VCaP (cell line): ENCODE measurements around the gene TBC1D22A.

Source experiments
- H3K27ac ChIP-seq: fragments of 450-650 bp; 2 replicates; pipeline ENCODE4 v1.5.1; 2017
- CTCF ChIP-seq: fragments of 450-650 bp; conservative IDR thresholded peaks from 2 replicates; pipeline ENCODE4 v1.5.1; 2017; ENCODE audit warnings: mild to moderate bottlenecking, moderate library complexity

Gene TBC1D22A

DNA sequence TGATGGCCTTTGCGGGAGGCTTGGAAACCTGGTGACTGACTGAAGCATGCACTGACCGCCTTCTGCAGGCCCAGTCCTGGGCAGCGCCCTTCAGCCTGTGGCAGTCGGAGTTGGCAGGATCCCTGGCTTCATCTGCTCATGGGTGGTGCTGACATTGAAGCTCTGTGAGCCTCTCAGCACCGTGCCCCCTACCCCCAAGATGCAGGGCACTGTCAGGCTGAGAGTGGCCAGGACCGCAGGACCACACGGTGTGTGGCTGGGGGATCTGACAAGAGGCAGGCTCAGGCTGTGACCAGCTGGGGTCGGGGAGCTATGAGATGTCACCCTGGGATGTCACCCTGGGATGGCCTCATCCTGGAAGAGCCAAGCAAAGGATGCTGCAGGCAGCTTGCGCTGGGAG, 32.7 kb downstream of the TBC1D22A start:
- no peak overlapping the region for H3K27ac ChIP-seq
- TF ChIP-seq CTCF, result no peak

DNA sequence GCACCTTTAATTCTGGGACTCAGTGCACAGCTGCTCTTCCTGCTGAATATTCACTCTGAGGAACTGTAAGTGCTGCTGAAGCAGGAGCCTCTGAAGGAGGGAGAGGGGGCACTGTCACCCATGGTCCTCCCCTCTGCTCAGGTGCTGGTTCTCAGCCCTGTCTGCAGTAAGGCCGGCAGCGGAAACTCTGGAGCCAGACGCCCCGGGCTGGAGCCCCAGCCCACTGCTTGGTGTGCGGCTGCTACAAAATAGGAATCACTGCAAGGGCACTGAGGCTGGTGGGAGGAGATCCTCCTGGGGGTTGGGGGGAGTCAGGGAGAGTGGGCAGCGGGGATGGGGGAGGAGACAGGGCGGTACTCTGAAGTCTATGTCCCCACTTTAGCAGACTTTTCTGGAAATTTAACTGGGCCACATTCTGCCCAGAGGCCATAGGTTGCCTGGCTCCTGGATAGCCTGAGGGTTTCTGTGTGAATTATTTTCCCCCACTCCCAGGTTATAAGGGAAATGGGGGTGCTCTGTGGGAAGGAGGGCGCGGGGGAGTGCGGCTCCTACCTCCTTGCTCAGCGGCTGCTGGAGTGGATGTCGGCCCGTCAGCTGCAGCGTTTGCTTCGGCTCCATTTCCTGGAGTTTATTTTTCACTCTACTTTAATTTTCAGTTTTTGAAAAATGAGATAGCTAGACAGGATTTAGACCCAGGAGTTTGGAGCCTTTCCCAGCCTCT, 33.6 kb downstream of the TBC1D22A start:
- no peak overlapping the region for H3K27ac ChIP-seq
- no peak for TF ChIP-seq CTCF

- H3K27ac ChIP-seq, result no peak overlapping the region
- no peak for TF ChIP-seq CTCF
These were observed 34.2 kb downstream of the TBC1D22A start for GRCh38 chr22:46796566-46797195.

DNA sequence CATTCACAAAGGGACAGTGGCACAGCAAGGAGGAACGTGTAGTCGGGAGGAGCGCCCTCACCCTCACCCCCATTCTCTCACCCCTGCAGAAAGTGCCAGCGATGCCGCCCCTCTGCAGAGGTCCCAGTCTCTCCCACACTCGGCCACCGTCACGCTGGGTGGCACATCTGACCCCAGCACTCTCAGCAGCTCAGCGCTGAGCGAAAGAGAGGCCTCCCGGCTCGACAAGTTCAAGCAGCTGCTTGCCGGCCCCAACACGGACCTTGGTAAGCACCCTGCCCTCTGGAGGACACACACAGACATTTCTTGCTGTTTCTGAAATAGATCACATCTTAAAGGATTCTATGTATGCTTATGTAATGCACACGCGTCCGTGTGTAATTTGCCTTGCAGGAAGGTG, 34.9 kb downstream of the TBC1D22A start:
- H3K27ac ChIP-seq, result no peak overlapping the region

GRCh38 chr22:46798041-46798365, 35.6 kb downstream of the TBC1D22A start:
- no peak for TF ChIP-seq CTCF
- H3K27ac ChIP-seq, result no peak overlapping the region

More for the DNA sequence above, 34.9 kb downstream of the TBC1D22A start:
- peak; percentile 56 for TF ChIP-seq CTCF

DNA sequence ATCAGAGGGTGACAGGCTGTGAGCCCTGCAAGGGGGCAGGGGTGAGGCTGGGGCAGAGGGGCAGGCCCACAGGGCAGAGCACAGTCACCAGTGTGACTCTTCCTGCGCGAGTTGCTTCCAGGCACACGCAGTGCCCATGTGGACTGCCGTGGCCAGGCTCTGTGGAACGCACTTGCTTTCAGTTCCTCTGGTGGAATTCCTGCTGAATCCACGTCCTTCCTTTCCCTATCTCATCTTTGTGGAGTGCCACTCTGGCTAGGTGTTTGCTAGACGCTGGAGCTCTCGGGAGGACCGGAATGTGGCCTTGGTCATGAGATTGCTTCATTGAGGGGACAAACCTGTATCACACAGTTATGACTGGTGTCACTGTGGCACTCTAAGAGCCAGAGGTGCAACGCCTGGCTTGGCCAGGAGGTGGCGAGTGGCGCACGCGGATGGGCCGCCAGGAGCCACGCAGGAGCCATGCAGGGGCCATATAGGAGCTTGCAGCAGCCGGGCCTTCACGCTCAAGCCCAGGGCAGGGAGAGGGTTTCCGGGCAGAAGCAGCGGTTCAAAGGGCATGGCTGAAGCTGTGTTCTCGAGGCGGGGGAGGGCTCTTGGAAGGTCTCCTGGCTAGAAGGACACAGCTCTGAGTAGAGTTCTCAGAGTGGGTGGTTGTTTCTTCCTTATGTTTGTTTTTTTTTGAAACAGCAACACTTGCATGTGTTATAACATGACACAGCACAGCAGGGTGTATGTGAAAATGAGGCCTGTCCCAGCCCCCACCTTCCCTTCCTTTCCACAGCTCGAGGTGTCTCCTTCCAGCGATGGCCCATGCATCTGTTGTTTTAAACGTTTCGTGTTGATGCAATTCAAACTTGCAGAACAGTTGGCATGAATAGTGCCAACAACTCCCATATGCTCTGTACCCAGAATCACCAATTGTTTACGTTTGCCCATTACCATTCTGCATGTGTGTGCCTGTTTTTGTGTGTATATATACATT, 36.2 kb downstream of the TBC1D22A start:
- TF ChIP-seq CTCF, result peak; percentile 61
- no peak overlapping the region for H3K27ac ChIP-seq

- TF ChIP-seq CTCF, result no peak
- H3K27ac ChIP-seq, result no peak overlapping the region
These were observed 37.2 kb downstream of the TBC1D22A start for GRCh38 chr22:46799626-46800025.
